Neural crest cell (in vitro differentiated cells): ENCODE measurements around the gene DHX15. TPM values are rescaled to one million over a fixed set of nuclear protein-coding genes. Genes with fewer than 3 reads are reported as not detected.
"Not testable (repeated sequence)": the region's sequence is repeated elsewhere in the genome, so short reads cannot be mapped to it uniquely, and the experiment has no call there.

Source experiments
- DNase-seq: peaks from one replicate; pipeline ENCODE4 v3.0.0; 2021; ENCODE audit warnings: low read depth, mixed read lengths, low spot score
- H3K27ac Mint-ChIP-seq: one replicate; pipeline ENCODE4 v1.8.0; 2021; ENCODE audit warnings: mild to moderate bottlenecking, mixed read lengths; ENCODE audit not compliant: unreplicated experiment
- H3K27me3 Mint-ChIP-seq: 2 replicates; pipeline ENCODE4 v1.8.0; 2021; ENCODE audit warnings: low read depth, mild to moderate bottlenecking, mixed read lengths
- H3K36me3 Mint-ChIP-seq: 2 replicates; pipeline ENCODE4 v1.8.0; 2021; ENCODE audit warnings: low read depth, mild to moderate bottlenecking, mixed read lengths
- H3K4me1 Mint-ChIP-seq: 2 replicates; pipeline ENCODE4 v1.8.0; 2021; ENCODE audit warnings: mixed read lengths
- H3K4me3 Mint-ChIP-seq: one replicate; pipeline ENCODE4 v1.8.0; 2021; ENCODE audit warnings: mild to moderate bottlenecking, mixed read lengths
- H3K9me3 Mint-ChIP-seq: 2 replicates; pipeline ENCODE4 v1.8.0; 2021; ENCODE audit warnings: mixed read lengths
- CTCF ChIP-seq: fragments of 200-600 bp; sonication (generic); conservative IDR thresholded peaks from 2 replicates; pipeline ENCODE4 v1.5.0; 2021; ENCODE audit warnings: antibody characterized with exemption, mild to moderate bottlenecking
- total RNA-seq: library from RNA; stranded (reverse); gene quantifications from 2 replicates; pipeline ENCODE4 v1.2.1, GENCODE V29; 2021

The DHX15 gene
- total RNA-seq, 1 donor from 2014 or later, result 240 TPM

- Mint-ChIP-seq H3K9me3 (no peaks in the 10 kb centered on the region), H3K4me3 (no peak overlapping the region), H3K36me3 (peaks cover 19% of the 10 kb centered on the region), H3K27ac (no peak overlapping the region), H3K27me3 (peaks cover 7% of the 10 kb centered on the region), H3K4me1 (no peaks in the 10 kb centered on the region)
- DNase-seq, result no peak
- TF ChIP-seq CTCF, result no peak
Measured at GRCh38 chr4:24510091-24510490, 74.3 kb downstream of the DHX15 start.

- H3K9me3 Mint-ChIP-seq, result no peaks in the 10 kb centered on the region
- H3K27me3 Mint-ChIP-seq, result peaks cover 11% of the 10 kb centered on the region
- no peak overlapping the region for H3K4me3 Mint-ChIP-seq
- no peak for DNase-seq
- no peaks in the 10 kb centered on the region for H3K4me1 Mint-ChIP-seq
- TF ChIP-seq CTCF, result no peak
- no peak overlapping the region for H3K27ac Mint-ChIP-seq
- peaks cover 6% of the 10 kb centered on the region for H3K36me3 Mint-ChIP-seq
Measured at GRCh38 chr4:24508541-24508940, 75.8 kb downstream of the DHX15 start.

- peaks cover 21% of the 10 kb centered on the region for H3K27me3 Mint-ChIP-seq
- no peaks in the 10 kb centered on the region for H3K9me3 Mint-ChIP-seq
- no peak overlapping the region for H3K27ac Mint-ChIP-seq
- TF ChIP-seq CTCF, result no peak
- H3K4me3 Mint-ChIP-seq, result peak overlapping the region; percentile 64
- H3K36me3 Mint-ChIP-seq, result peaks cover 6% of the 10 kb centered on the region
- H3K4me1 Mint-ChIP-seq, result no peaks in the 10 kb centered on the region
- DNase-seq, result no peak
Measured at GRCh38 chr4:24507439-24507838, 76.9 kb downstream of the DHX15 start.

GRCh38 chr4:24503090-24503489 is 81.3 kb downstream of the DHX15 start:
- DNase-seq, H3K4me3 Mint-ChIP-seq, H3K9me3 Mint-ChIP-seq, H3K4me1 Mint-ChIP-seq, H3K36me3 Mint-ChIP-seq, H3K27ac Mint-ChIP-seq: not testable (repeated sequence)
- H3K27me3 Mint-ChIP-seq, result peaks cover 42% of the 10 kb centered on the region

- DNase-seq, result no peak
- Mint-ChIP-seq H3K4me1 (no peaks in the 10 kb centered on the region), H3K9me3 (peaks cover 4% of the 10 kb centered on the region), H3K27ac (no peak overlapping the region), H3K27me3 (peaks cover 22% of the 10 kb centered on the region), H3K4me3 (no peak overlapping the region), H3K36me3 (no peaks in the 10 kb centered on the region)
- TF ChIP-seq CTCF, result no peak
Measured at GRCh38 chr4:24497221-24497620, 87.1 kb downstream of the DHX15 start.

- H3K4me1 Mint-ChIP-seq, result no peaks in the 10 kb centered on the region
- peaks cover 7% of the 10 kb centered on the region for H3K9me3 Mint-ChIP-seq
- DNase-seq, result no peak
- peaks cover 19% of the 10 kb centered on the region for H3K27me3 Mint-ChIP-seq
- no peak overlapping the region for H3K4me3 Mint-ChIP-seq
- H3K36me3 Mint-ChIP-seq, result no peaks in the 10 kb centered on the region
- H3K27ac Mint-ChIP-seq, result no peak overlapping the region
- TF ChIP-seq CTCF, result no peak
Measured at GRCh38 chr4:24496597-24496996, 87.8 kb downstream of the DHX15 start.
